ENCODE measurements around the gene BRDT.

Gene BRDT

GRCh38 chr1:91912266-91912665, 36.9 kb upstream of the BRDT start:
- TF ChIP-seq CTCF (IDR thresholded peaks at IDR 0.05; ENCODE audit: insufficient read depth, low read length) (no peak), REST (IDR thresholded peaks at IDR 0.05; ENCODE audit: insufficient replicate concordance, low read depth) (no peak)

GRCh38 chr1:91913018-91913417, 36.2 kb upstream of the BRDT start:
- no peaks in the 10 kb centered on the region for H3K27me3 ChIP-seq (ENCODE audit: insufficient read depth, poor library complexity, severe bottlenecking)
- TF ChIP-seq CTCF (IDR thresholded peaks at IDR 0.05; ENCODE audit: insufficient read depth, low read length) = no peak
- TF ChIP-seq REST (IDR thresholded peaks at IDR 0.05; ENCODE audit: insufficient replicate concordance, low read depth) = no peak
- no peak for TF ChIP-seq GABPA (IDR thresholded peaks at IDR 0.05; ENCODE audit: low read depth)
- TF ChIP-seq SPI1 (IDR thresholded peaks at IDR 0.05; ENCODE audit: borderline replicate concordance, low read depth) = no peak
- no peak for TF ChIP-seq POLR2AphosphoS5 (IDR thresholded peaks at IDR 0.05; ENCODE audit: low read depth)
- no peak for DNase-seq (ENCODE audit: low read depth in 1 of 2, low spot score in 1 of 2)
- no peak overlapping the region for H3K27ac ChIP-seq (replicated peaks)
- no peak overlapping the region for H3K4me3 ChIP-seq (replicated peaks; ENCODE audit: insufficient read depth, low read length)

More at GRCh38 chr1:91912266-91912665, 36.9 kb upstream of the BRDT start:
- no peak for DNase-seq (ENCODE audit: low read depth in 1 of 2, low spot score in 1 of 2)
- Histone ChIP-seq H3K27me3 (ENCODE audit: insufficient read depth, poor library complexity, severe bottlenecking) (no peaks in the 10 kb centered on the region), H3K4me3 (replicated peaks; ENCODE audit: insufficient read depth, low read length) (no peak overlapping the region), H3K27ac (replicated peaks) (no peak overlapping the region)

GRCh38 chr1:91916046-91916445, 33.2 kb upstream of the BRDT start:
- Histone ChIP-seq H3K4me3 (replicated peaks; ENCODE audit: insufficient read depth, low read length) (no peak overlapping the region), H3K27me3 (ENCODE audit: insufficient read depth, poor library complexity, severe bottlenecking) (no peaks in the 10 kb centered on the region), H3K27ac (replicated peaks) (no peak overlapping the region)
- no peak for DNase-seq (ENCODE audit: low read depth in 1 of 2, low spot score in 1 of 2)
- TF ChIP-seq GABPA (IDR thresholded peaks at IDR 0.05; ENCODE audit: low read depth) = no peak
- TF ChIP-seq SPI1 (IDR thresholded peaks at IDR 0.05; ENCODE audit: borderline replicate concordance, low read depth) = no peak
- TF ChIP-seq REST (IDR thresholded peaks at IDR 0.05; ENCODE audit: insufficient replicate concordance, low read depth) = no peak
- TF ChIP-seq POLR2AphosphoS5 (IDR thresholded peaks at IDR 0.05; ENCODE audit: low read depth) = no peak
- no peak for TF ChIP-seq CTCF (IDR thresholded peaks at IDR 0.05; ENCODE audit: insufficient read depth, low read length)
